OCI-LY1 (cell line): ENCODE results near the gene MSI1.

Experiments
- H2AFZ ChIP-seq: fragments of 200-600 bp; sonication (generic), shearing (Covaris generic); 2 replicates; pipeline ENCODE4 v1.6.0; 2014; ENCODE audit warnings: antibody characterized with exemption, mild to moderate bottlenecking, low read length
- H3F3A ChIP-seq: fragments of 200-600 bp; sonication (generic), shearing (Covaris generic); 2 replicates; pipeline ENCODE4 v1.6.0; 2014; ENCODE audit warnings: mild to moderate bottlenecking, antibody characterized with exemption, low read length, moderate library complexity; ENCODE audit not compliant: insufficient read depth
- H3K27ac ChIP-seq: fragments of 200-600 bp; sonication (generic); 2 replicates; pipeline ENCODE4 v1.5.1; 2014; ENCODE audit warnings: low read length, mixed run types, mild to moderate bottlenecking, low read depth; ENCODE audit not compliant: poor library complexity, severe bottlenecking
- H3K27me3 ChIP-seq: fragments of 200-600 bp; sonication (generic); 2 replicates; pipeline ENCODE4 v1.6.0; 2014; ENCODE audit warnings: antibody characterized with exemption, mild to moderate bottlenecking, low read length, moderate library complexity; ENCODE audit not compliant: insufficient read depth
- H3K36me3 ChIP-seq: fragments of 200-600 bp; sonication (generic); 2 replicates; pipeline ENCODE4 v1.6.1; 2014; ENCODE audit warnings: mild to moderate bottlenecking, antibody characterized with exemption, low read length, moderate library complexity, mixed read lengths; ENCODE audit not compliant: insufficient read depth
- H3K4me1 ChIP-seq: fragments of 200-600 bp; sonication (generic); 2 replicates; pipeline ENCODE4 v1.5.1; 2014; ENCODE audit warnings: mild to moderate bottlenecking, low read length, moderate library complexity; ENCODE audit not compliant: insufficient read depth, severe bottlenecking
- H3K4me2 ChIP-seq: fragments of 200-600 bp; sonication (generic), shearing (Covaris generic); 2 replicates; pipeline ENCODE4 v1.6.1; 2014; ENCODE audit warnings: low read length
- H3K4me3 ChIP-seq: fragments of 200-600 bp; sonication (generic); 2 replicates; pipeline ENCODE4 v1.5.1; 2014; ENCODE audit warnings: low read length, low read depth, mild to moderate bottlenecking, mixed read lengths; ENCODE audit not compliant: poor library complexity, severe bottlenecking
- H3K79me2 ChIP-seq: fragments of 200-600 bp; shearing (Covaris generic); 2 replicates; pipeline ENCODE4 v1.6.1; 2016; ENCODE audit warnings: mixed run types, low read length, mixed read lengths; ENCODE audit not compliant: insufficient read depth
- H3K9ac ChIP-seq: fragments of 200-600 bp; sonication (generic), shearing (Covaris generic); 2 replicates; pipeline ENCODE4 v1.6.1; 2014; ENCODE audit warnings: mild to moderate bottlenecking, low read length, mixed read lengths
- H3K9me2 ChIP-seq: fragments of 200-600 bp; sonication (generic), shearing (Covaris generic); 2 replicates; pipeline ENCODE4 v1.6.1; 2014; ENCODE audit warnings: low read depth, mild to moderate bottlenecking, low read length, mixed read lengths
- H3K9me3 ChIP-seq: fragments of 200-600 bp; shearing (Covaris generic); 2 replicates; pipeline ENCODE4 v1.6.1; 2014; ENCODE audit warnings: low read length, mixed read lengths
- H4K20me1 ChIP-seq: fragments of 200-600 bp; sonication (generic), shearing (Covaris generic); 2 replicates; pipeline ENCODE4 v1.6.0; 2016; ENCODE audit warnings: mild to moderate bottlenecking, low read length; ENCODE audit not compliant: insufficient read depth
- EZH2 ChIP-seq: fragments of 200-600 bp; sonication (generic), shearing (Covaris generic); IDR thresholded peaks from 2 replicates; pipeline ENCODE4 v1.8.0; 2017; ENCODE audit warnings: borderline replicate concordance, mixed run types, mild to moderate bottlenecking, antibody characterized with exemption, low read length, moderate library complexity, mixed read lengths
- TF ChIP-seq, protein P1 (sequence below): fragments of 200-600 bp; sonication (generic), shearing (Covaris generic); IDR thresholded peaks from 2 replicates; pipeline ENCODE4 v1.5.1; 2017; ENCODE audit warnings: mild to moderate bottlenecking, antibody characterized with exemption, low read length, moderate library complexity, mixed read lengths

MSI1 gene

DNA sequence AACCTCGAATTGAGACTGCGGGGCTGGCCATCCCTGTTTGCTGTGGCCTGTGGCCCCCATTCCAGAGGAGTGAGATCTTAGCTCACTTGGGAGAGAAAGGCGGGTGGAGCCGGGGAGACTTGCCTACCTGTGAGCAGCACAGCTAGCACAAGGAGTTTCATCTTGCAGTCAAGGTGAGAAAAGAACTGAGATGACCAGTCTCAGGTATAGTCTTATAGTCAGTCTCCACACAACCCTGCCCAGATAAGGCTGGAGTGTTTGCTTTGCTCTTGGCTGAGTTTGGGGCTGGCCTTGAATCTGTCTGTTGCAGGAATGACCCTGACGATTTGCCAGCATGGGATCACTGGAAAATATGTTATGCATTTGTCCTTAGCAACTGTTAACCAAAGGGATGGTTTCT, 41.4 kb downstream of the MSI1 start, which contains the start of gene PLA2G1B:
TSS of gene PLA2G1B (minus strand) at position 187 of the 400 bp plus-strand sequence. CDS start at position 161, 26 bp downstream.
- Histone ChIP-seq H3K27me3 (no peaks in the 10 kb centered on the region), H2AFZ (no peak within 1 kb of the TSS)
- TF ChIP-seq, protein P1, sequence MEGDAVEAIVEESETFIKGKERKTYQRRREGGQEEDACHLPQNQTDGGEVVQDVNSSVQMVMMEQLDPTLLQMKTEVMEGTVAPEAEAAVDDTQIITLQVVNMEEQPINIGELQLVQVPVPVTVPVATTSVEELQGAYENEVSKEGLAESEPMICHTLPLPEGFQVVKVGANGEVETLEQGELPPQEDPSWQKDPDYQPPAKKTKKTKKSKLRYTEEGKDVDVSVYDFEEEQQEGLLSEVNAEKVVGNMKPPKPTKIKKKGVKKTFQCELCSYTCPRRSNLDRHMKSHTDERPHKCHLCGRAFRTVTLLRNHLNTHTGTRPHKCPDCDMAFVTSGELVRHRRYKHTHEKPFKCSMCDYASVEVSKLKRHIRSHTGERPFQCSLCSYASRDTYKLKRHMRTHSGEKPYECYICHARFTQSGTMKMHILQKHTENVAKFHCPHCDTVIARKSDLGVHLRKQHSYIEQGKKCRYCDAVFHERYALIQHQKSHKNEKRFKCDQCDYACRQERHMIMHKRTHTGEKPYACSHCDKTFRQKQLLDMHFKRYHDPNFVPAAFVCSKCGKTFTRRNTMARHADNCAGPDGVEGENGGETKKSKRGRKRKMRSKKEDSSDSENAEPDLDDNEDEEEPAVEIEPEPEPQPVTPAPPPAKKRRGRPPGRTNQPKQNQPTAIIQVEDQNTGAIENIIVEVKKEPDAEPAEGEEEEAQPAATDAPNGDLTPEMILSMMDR = no peak
- TF ChIP-seq EZH2 = no peak

DNA sequence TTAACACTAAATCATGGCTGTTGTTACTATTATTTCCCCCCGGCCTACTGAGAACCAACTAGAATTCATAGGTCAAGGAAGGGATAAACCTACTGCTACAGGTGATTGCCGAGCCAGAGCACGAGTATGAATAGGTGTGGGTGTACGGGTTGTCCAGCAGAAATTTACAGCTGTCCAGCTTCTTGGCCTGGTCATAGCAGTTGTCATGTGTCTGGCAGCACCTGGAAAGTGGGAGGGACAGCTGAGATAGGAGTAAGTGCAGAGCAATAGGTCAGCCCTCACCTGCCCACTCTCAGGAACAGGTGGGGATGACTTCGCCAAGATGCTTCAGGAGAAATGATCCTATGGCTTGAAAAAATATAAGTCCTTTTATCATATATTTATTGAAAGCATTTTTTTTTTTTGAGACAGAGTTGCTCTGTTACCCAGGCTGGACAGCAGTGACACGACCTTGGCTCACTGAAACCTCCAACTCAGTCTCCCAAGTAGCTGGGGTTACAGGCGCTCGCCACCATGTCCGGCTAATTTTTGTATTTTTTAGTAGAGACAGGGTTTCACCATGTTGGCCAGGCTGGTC, 44.0 kb downstream of the MSI1 start:
- Histone ChIP-seq H3K9ac (no peak overlapping the region), H3K4me2 (peak overlapping the region; percentile 80; the same call in 1 of the 2 replicates), H4K20me1 (no peaks in the 10 kb centered on the region), H2AFZ (no peak overlapping the region), H3K27me3 (no peaks in the 10 kb centered on the region), H3K36me3 (no peaks in the 10 kb centered on the region), H3K27ac (no peak overlapping the region), H3K4me3 (no peak overlapping the region), H3F3A (no peaks in the 10 kb centered on the region), H3K4me1 (peaks cover 5% of the 10 kb centered on the region), H3K79me2 (no peaks in the 10 kb centered on the region), H3K9me2 (no peaks in the 10 kb centered on the region), H3K9me3 (no peaks in the 10 kb centered on the region)
- TF ChIP-seq, protein P1 = no peak
- TF ChIP-seq EZH2 = no peak

More for the DNA sequence above, 41.4 kb downstream of the MSI1 start, which contains the start of gene PLA2G1B:
- Histone ChIP-seq H3K9me2 (no peaks in the 10 kb centered on the region), H3F3A (no peaks in the 10 kb centered on the region), H3K4me2 (no peak within 1 kb of the TSS), H3K9ac (no peak within 1 kb of the TSS), H3K4me3 (no peak within 1 kb of the TSS), H4K20me1 (no peaks in the 10 kb centered on the region), H3K36me3 (no peaks in the 10 kb centered on the region), H3K9me3 (no peaks in the 10 kb centered on the region), H3K27ac (no peak within 1 kb of the TSS), H3K4me1 (peaks cover 5% of the 10 kb centered on the region), H3K79me2 (no peaks in the 10 kb centered on the region)

DNA sequence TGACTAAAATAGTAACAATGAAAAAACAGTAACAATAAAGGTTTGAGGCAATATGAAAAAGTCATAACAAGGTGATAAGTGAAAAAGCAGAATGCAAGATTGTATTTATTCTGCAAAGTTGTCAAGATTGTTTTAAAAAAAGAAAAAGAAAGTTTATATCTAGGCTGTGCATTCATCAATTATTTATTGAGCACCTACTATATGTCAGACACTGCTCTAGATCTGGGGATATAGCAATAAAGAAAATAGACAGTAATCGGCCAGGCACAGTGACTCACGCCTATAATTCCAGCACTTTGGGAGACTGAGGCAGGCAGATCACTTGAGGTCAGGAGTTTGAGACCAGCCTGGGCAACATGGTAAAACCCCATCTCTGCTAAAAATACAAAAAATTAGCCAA, 45.2 kb downstream of the MSI1 start:
- no peaks in the 10 kb centered on the region for H3K9me2 ChIP-seq
- no peak for TF ChIP-seq EZH2
- TF ChIP-seq, protein P1 = no peak
- H3K27ac ChIP-seq = no peak overlapping the region
- H3K9ac ChIP-seq = no peak overlapping the region
- H3K4me1 ChIP-seq = peaks cover 5% of the 10 kb centered on the region
- no peaks in the 10 kb centered on the region for H3K27me3 ChIP-seq
- H3K79me2 ChIP-seq = no peaks in the 10 kb centered on the region
- no peak overlapping the region for H3K4me2 ChIP-seq
- no peak overlapping the region for H3K4me3 ChIP-seq
- H2AFZ ChIP-seq = no peak overlapping the region
- H4K20me1 ChIP-seq = no peaks in the 10 kb centered on the region
- no peaks in the 10 kb centered on the region for H3K36me3 ChIP-seq
- H3K9me3 ChIP-seq = no peaks in the 10 kb centered on the region
- H3F3A ChIP-seq = no peaks in the 10 kb centered on the region
